Measurements from ENCODE around the gene PLEKHG5.

- TF ChIP-seq POLR2AphosphoS5 (IDR thresholded peaks at IDR 0.05; ENCODE audit: low read depth, low read length) (no peak), TAF1 (IDR thresholded peaks at IDR 0.05; ENCODE audit: borderline replicate concordance, insufficient read depth, low read length) (no peak), REST (IDR thresholded peaks at IDR 0.05; ENCODE audit: insufficient read depth in 1 of 2, low read depth in 2 of 2, low read length in 2 of 2) (no peak), SIN3A (IDR thresholded peaks at IDR 0.05; ENCODE audit: borderline replicate concordance, insufficient read depth, low read length) (no peak), FOXP2 (optimal IDR thresholded peaks at IDR 0.05; ENCODE audit: borderline replicate concordance, extremely low read depth, extremely low read length, insufficient read depth) (no peak)
Measured at GRCh38 chr1:6424619-6425593, 66.6 kb downstream of the PLEKHG5 start, which contains the start of gene ESPN.

Measured in PFSK-1 (cell line).